Endothelial cell of umbilical vein (primary cell): ENCODE measurements around the gene SH2D6.

ENCODE experiments used
- CTCF ChIP-seq, 2 donors: IDR thresholded peaks; 1 replicate in 1 of 2; 2 replicates in 1 of 2; pipeline ENCODE4 v1.5.1; 2011; ENCODE audit warnings: low read length in 2 of 2, mild to moderate bottlenecking in 2 of 2, moderate library complexity in 2 of 2, control low read depth in 1 of 2, inconsistent platforms in 1 of 2, low read depth in 1 of 2; ENCODE audit not compliant: insufficient read depth in 1 of 2; ENCODE audit errors: extremely low read depth in 1 of 2
- FOS ChIP-seq: IDR thresholded peaks from 2 replicates; pipeline ENCODE4 v1.6.1; 2011; ENCODE audit warnings: mild to moderate bottlenecking, low read length, moderate library complexity, borderline replicate concordance; ENCODE audit not compliant: insufficient read depth
- GATA2 ChIP-seq: IDR thresholded peaks from 2 replicates; pipeline ENCODE4 v1.7.0; 2011; ENCODE audit warnings: low read depth, mild to moderate bottlenecking, moderate library complexity, mixed read lengths, low read length; ENCODE audit not compliant: insufficient read length, insufficient read depth
- MAX ChIP-seq: IDR thresholded peaks from 2 replicates; pipeline ENCODE4 v1.6.1; 2011; ENCODE audit not compliant: insufficient read depth, insufficient read length
- POLR2A ChIP-seq: IDR thresholded peaks from 2 replicates; pipeline ENCODE4 v1.6.1; 2012; ENCODE audit warnings: low read depth, mild to moderate bottlenecking, control low read depth, low read length
- POLR2AphosphoS5 ChIP-seq: IDR thresholded peaks from 2 replicates; pipeline ENCODE4 v1.6.1; 2012; ENCODE audit warnings: low read depth, mild to moderate bottlenecking, control low read depth, low read length, moderate library complexity; ENCODE audit not compliant: insufficient read depth

GRCh38 chr2:85400541-85401463 is 17.7 kb upstream of the SH2D6 start:
- TF ChIP-seq FOS (no peak), CTCF (IDR thresholded peaks at IDR 0.05; ENCODE audit: extremely low read depth in 1 of 2, insufficient read depth in 1 of 2, low read depth in 1 of 2, low read length in 2 of 2) (no peak), POLR2A (no peak), MAX (no peak), GATA2 (no peak), POLR2AphosphoS5 (no peak)
